GM13977 (cell line): ENCODE measurements around the gene EFHD2.

ENCODE experiments used
- DNase-seq: peaks from one replicate; pipeline ENCODE4 v3.0.0; 2012; ENCODE audit warnings: low spot score
- CTCF ChIP-seq: IDR thresholded peaks from 2 replicates; pipeline ENCODE4 v1.5.1; 2012; ENCODE audit warnings: mild to moderate bottlenecking, control low read depth; ENCODE audit not compliant: insufficient read depth; ENCODE audit errors: extremely low read depth, missing control alignments
- in situ Hi-C: fragments of 300-500 bp; cut with MboI; formaldehyde crosslinking; loops from one replicate; pipeline ENCODE4 v1.12.0; 2022; ENCODE audit warnings: low sequenced_read_pairs, low pct_unique_long_range_greater_than_20kb, mixed read lengths, inconsistent platforms; ENCODE audit not compliant: unreplicated experiment

The EFHD2 gene

GRCh38 chr1:15472587-15472986, 62.9 kb downstream of the EFHD2 start:
- no peak for TF ChIP-seq CTCF
- in situ Hi-C loops = no loop called here
- no peak for DNase-seq

GRCh38 chr1:15475752-15476314, 66.1 kb downstream of the EFHD2 start, which contains the start of gene CELA2B:
Gene CELA2B, plus strand, starts transcription at chr1:15476104. Its CDS starts 22 bp downstream, at chr1:15476126.
- in situ Hi-C loops = no loop called here
- TF ChIP-seq CTCF = no peak
- DNase-seq = no peak

GRCh38 chr1:15476927-15477326, 67.2 kb downstream of the EFHD2 start:
- in situ Hi-C loops = no loop called here
- DNase-seq = no peak
- TF ChIP-seq CTCF = no peak

GRCh38 chr1:15477646-15478212, 68.0 kb downstream of the EFHD2 start:
- in situ Hi-C loops = no loop called here
- no peak for TF ChIP-seq CTCF
- DNase-seq = no peak
